ENCODE measurements around the gene FAM81A.
A peak's percentile ranks its signal among the peaks of the same experiment; 100 is the strongest.
"Not testable (repeated sequence)": the region's sequence is repeated elsewhere in the genome, so short reads cannot be mapped to it uniquely, and the experiment has no call there.

The FAM81A gene

DNA sequence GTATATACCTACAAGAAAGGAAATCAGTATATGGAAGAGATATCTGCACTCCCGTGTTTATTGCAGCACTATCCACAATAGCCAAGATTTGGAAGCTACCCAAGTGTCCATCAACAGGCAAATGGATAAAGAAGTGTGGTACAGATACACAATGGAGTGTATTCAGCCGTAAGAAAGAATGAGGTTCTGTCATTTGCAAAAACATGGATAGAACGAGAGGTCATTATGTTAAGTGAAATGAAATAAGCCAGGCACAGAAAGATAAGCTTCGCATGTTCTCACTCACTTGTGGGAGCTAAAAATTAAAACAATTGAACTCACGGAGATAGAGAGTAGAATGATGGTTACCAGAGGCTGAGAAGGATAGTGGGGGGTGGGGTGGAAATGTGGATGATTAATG lies 53.1 kb downstream of the FAM81A start:
- DNase-seq: no peak

DNA sequence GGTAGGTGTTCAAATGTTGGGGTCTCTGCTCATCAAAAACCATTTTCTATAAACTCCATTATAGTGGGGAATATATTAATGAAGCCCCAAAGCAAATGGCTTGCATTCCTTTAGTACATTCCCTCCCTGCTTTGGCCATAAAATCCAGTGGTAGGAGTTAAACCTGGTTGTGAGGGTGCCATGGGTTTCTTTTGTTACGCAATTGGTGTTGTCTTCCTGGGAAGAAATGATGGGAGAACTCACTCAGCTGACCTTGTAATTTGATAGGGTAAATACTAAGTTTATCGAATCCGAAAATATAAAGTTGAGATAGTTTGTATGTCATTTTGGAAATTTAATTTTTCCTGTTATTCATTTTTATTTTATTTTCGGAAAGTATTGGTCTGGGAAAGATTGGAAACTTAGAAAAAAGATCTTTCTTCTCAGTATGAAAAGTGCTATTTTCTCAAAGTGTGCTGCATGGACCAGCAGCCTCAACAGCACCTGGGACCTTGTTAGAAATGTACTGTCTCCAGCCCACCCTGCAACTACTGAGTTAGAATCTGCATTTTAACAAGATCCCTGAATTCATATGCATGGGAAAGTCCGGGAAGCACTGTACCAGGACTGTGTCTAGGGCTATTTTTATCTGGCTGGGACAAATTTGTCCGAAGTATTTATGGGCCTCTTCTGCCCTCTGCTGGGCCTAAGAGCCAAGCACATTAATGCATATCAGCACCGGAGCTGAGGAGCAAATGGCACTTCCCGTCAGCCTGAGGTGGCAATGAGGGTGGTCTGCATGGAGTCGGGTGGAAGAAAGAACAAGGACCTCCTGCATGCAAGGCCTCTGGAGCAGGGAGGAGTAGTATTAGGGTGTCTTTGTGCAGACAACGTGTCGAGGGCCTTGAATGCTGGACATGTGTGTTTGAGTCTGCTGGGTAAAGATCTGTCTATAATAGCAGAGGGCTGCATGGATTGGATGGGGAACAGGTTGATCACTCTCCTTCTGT lies 54.7 kb downstream of the FAM81A start:
- DNase-seq: peak; percentile 42

DNA sequence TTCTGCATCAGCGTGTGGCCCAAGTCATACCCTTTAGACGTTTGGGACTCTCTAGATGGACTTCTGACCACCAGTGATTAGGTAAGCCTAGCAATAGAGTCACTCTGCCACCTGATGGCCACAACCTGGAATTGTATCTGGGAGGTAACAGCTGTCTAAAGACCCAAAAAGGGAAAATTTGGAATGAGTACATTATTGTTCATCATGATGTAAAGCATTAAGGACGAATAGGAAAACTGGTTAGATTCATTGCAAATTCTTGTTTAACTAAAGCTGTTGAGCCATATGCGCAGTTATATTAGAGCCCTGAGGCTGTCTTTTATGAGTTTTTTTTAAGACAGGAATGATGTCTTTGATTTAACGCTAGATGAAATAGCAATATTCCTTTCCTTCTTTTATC lies 63.6 kb downstream of the FAM81A start:
- peak; percentile 10 for DNase-seq

- no peak for DNase-seq
These were observed 77.2 kb downstream of the FAM81A start for GRCh38 chr15:59515190-59515589.

GRCh38 chr15:59516655-59517461 lies 78.9 kb downstream of the FAM81A start:
- no peak for DNase-seq

DNA sequence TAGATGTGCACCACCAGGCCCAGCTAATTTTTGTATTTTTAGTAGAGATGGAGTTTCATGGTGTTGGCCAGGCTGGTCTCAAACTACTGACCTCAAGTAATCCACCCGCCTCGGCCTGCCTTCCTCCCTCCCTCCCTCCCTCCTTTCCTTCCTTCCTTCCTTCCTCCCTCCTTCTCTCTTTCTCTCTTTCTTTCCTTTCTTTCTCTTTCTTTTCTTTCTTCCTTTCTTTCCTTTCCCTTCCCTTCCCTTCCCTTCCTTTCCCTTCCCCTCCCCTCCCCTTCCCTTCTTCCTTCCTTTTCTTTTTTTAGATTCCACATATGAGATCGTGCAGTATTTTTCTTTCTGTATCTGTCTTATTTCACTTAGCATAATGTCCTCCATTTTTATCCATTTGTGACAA lies 81.3 kb downstream of the FAM81A start:
- no peak for DNase-seq

- no peak for DNase-seq
These were observed 83.5 kb downstream of the FAM81A start for GRCh38 chr15:59521443-59521842.

- DNase-seq: no peak
These were observed 85.0 kb downstream of the FAM81A start for GRCh38 chr15:59522988-59523461.

- DNase-seq: no peak
These were observed 85.7 kb downstream of the FAM81A start for GRCh38 chr15:59523702-59524101.

DNA sequence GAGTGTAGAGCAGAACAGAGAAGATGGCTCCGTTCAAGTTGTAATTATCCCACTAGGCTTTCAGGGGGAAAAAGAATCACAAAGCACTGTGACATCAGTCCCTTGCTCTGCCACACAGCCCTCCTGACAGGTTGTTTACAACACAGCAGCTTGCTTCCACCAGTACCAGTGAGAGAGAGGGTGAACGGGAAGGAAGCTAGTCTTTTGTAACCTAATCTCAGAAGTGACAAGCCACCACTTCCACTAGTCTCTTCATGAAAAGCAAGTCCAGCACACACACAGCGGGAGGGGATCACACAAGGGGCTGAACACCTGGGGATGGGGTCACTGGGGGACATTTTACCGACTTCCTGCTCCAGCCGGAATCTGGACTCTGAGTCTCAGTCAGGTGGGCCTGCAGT lies 86.3 kb downstream of the FAM81A start:
- no peak for DNase-seq

GRCh38 chr15:59526466-59526865 lies 88.5 kb downstream of the FAM81A start:
- not testable (repeated sequence) for DNase-seq

DNA sequence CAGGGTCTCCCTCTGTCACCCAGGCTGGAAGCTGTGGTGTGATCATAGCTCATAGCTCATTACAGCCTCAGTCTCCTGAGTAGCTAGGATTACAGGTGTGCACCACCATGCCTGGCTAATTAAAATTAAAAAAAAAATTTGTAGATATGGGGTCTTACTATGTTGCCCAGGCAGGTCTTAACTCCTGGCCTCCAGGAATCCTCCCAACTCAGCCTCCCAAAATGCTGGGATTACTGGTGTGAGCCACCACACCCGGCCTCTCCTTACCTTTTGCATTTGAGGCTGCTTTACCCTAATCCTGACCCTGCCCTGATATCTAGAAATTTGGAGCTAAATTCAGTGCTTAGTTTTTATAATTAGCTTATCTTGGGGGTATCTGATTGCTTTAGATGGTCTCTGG lies 90.4 kb downstream of the FAM81A start:
- DNase-seq: no peak

- DNase-seq: peak; percentile 52
These were observed 91.0 kb downstream of the FAM81A start for GRCh38 chr15:59528961-59529402.

- no peak for DNase-seq
These were observed 93.2 kb downstream of the FAM81A start for GRCh38 chr15:59531066-59531675.

DNA sequence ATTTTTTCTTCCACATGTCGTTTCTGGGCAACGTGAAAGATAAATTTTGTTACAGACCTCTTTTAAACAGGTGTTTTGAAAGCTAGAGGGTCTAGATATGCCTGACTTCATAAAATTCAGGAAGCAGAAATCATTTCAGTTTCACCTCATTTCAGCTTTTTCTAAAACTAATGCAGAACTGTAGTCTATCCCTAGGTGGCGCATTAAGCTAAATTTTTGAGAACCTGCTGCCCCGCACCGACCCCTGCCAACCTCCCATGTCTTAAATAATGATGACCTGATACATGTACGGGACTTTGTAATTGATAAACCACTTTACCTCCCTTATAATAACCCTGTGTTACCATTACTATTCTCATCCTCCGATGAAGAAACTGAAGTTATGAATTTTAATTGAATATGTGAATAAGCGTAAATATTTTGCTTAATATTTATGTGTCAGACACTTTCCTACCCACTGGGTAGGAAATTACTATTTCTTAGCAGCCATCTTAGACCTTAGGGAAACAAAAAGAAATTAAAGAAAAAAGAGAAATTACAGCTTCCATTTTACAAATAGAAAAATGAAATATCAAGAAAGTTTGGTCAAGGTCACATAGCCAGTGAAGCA lies 94.9 kb downstream of the FAM81A start:
- peak; percentile 26 for DNase-seq

GRCh38 chr15:59536553-59536952 lies 98.6 kb downstream of the FAM81A start:
- no peak for DNase-seq

DNA sequence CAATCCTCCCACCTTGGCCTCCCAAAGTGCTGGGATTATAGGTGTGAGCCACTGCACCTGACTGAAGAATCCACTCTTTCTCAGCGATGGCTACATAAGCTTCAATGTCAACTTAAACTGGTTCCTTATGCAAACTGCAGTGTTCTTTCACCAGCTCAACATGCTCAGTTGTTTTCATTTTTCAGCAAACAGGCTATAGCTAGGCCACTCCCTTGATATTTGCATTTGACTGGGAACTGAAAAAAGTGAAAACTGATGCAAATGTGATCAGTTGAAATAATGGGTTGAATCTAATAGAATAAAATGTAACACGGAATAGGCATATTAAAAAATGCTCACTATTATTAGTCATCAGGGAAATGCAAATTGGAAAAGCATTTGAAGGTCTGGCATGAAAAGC lies 99.4 kb downstream of the FAM81A start:
- no peak for DNase-seq

GRCh38 chr15:59538494-59538893 lies 100.5 kb downstream of the FAM81A start:
- DNase-seq: no peak

DNA sequence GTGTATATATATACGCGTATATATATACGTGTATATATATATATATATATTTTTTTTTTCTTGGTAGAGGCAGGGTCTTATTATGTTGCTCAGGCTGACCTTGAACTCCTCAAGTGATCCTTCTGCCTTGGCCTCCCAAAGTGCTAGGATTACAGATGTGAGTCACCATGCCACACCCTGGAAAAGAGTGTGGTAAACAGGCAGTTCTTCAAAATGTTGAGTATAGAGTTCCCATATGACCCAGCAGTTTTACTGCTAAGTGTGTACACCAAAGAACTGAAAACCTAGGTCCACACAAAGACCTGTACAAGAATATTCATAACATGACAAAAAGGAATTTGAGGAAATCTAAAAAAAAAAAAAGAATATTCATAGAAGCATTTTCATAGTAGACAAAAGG lies 101.8 kb downstream of the FAM81A start:
- DNase-seq: no peak

DNA sequence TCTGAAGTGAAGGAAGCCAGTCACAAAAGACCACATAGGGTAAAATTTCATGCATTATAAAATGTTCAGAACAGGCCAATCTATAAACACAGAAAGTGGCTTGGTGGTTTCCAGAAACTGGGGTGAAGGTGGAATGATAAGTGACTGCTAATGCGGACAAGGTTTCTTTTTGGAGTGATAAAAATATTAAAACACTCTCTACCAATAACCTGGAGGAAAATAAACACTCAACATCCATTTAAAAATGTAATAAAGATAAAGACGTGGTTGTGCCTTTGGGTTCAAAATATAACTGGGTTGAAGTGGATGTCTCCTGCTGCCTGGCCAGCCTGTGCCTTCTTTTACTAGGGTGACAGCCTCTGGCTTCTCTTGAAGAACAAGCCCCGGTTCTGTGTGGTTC lies 102.7 kb downstream of the FAM81A start:
- no peak for DNase-seq

DNA sequence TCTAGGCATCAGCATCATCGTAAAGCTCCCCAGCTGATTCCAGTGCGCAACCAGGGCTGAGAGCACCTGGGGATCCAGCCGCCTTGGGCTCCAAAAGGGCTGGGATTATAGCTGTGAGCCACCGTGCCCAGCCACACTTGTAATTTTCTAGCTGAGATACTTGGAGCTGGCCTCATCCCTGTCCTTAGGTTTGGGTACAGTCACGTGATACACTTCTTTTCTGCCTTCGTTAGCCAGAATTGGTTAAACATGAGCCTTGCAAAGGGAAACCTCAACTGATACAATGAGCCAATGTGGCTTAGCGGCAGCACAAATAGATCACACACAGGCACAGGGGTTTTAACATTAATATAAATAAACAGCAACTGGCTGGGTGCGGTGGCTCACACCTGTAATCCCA lies 103.8 kb downstream of the FAM81A start:
- DNase-seq: no peak

DNA sequence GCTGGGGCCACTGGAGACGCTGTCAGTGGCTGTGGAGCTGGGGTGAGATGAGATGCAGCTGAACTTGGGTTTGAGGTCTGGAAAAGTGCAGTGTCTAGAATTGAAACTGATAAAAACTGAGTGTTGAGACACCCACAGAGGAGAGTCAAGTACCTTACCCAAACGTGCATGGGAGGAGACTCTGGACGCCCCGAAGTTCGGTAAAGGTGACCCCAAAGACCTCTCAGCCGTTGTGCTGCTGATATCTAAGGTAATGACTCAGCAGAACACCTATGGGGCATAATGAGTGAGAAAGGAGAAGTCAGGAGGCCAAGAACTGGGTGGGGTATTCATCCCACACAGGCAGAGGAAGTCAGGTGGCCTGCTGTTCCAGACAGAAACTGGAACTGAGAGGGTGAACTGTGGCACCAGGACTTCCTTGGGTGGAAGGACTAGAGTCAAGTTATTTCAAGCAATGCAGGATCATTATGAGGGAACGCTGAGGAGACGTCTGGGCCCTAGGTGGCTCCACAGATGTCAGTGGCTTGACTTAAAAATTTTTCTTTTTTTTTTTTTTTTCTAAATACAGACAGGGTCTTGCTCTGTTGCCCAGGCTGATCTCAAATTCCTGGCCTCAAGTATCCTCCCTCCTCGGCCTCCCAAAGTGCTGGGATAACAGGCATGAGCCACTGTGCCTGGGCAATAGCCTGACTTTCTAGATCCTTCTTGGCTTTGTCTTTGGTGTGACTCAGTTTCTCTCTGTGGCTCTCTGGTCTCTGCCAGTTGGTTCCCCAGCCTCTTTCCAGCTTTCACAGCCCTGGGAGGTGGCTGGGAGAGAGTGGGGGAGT lies 105.9 kb downstream of the FAM81A start:
- DNase-seq: no peak
